ENCODE results near the gene LMTK3. TPM values are rescaled to one million over a fixed set of nuclear protein-coding genes. Genes with fewer than 3 reads are reported as not detected.

The LMTK3 gene
- total RNA-seq, 4 donors from 2014 or later = 0.17 to 0.57 (median 0.37) TPM

- no peak for DNase-seq (ENCODE audit: extremely low spot score)
These were observed 55.6 kb downstream of the LMTK3 start for GRCh38 chr19:48455908-48456562.

GRCh38 chr19:48455171-48455907 is 56.3 kb downstream of the LMTK3 start, which contains the start of gene KCNJ14:
KCNJ14 (plus strand) TSS chr19:48455574; CDS start chr19:48461725, 6,151 bp downstream.
- no peaks in the 10 kb centered on the region for H3K27me3 ChIP-seq
- intact Hi-C loops (cut with DNase I) = no loop called here
- WGBS = 90% methylated on average over 6 of the region's 16 CpGs
- no peak for DNase-seq (ENCODE audit: extremely low spot score)
- peaks cover 31 to 68% (median 66%) of the 10 kb centered on the region in 4 donors for H3K36me3 ChIP-seq
- no peak within 1 kb of the TSS for H3K4me3 ChIP-seq
- no peak within 1 kb of the TSS for H3K27ac ChIP-seq (replicated peaks in 1 of 4)
- no peaks in the 10 kb centered on the region for H3K9me3 ChIP-seq
- TF ChIP-seq POLR2AphosphoS5 (IDR thresholded peaks at IDR 0.05) (no peak), CTCF (IDR thresholded peaks at IDR 0.05) (no peak), EP300 (IDR thresholded peaks at IDR 0.05) (no peak), POLR2A (IDR thresholded peaks at IDR 0.05; ENCODE audit: low read depth) (no peak)
- H3K4me1 ChIP-seq = no peaks in the 10 kb centered on the region

More at GRCh38 chr19:48455908-48456562, 55.6 kb downstream of the LMTK3 start:
- no peaks in the 10 kb centered on the region for H3K9me3 ChIP-seq
- peaks cover 24 to 61% (median 59%) of the 10 kb centered on the region in 4 donors for H3K36me3 ChIP-seq
- H3K4me1 ChIP-seq = no peaks in the 10 kb centered on the region
- no peak overlapping the region for H3K4me3 ChIP-seq
- intact Hi-C loops (cut with DNase I) = no loop called here
- 85% methylated on average over 9 of the region's 11 CpGs for WGBS
- no peaks in the 10 kb centered on the region for H3K27me3 ChIP-seq
- no peak for TF ChIP-seq POLR2A (IDR thresholded peaks at IDR 0.05; ENCODE audit: low read depth)
- no peak for TF ChIP-seq EP300 (IDR thresholded peaks at IDR 0.05)
- TF ChIP-seq POLR2AphosphoS5 (IDR thresholded peaks at IDR 0.05) = no peak
- no peak for TF ChIP-seq CTCF (IDR thresholded peaks at IDR 0.05)
- no peak overlapping the region for H3K27ac ChIP-seq (replicated peaks in 1 of 4)

- H3K4me3 ChIP-seq = no peak overlapping the region
- peaks cover 41 to 79% (median 76%) of the 10 kb centered on the region in 4 donors for H3K36me3 ChIP-seq
- no peaks in the 10 kb centered on the region for H3K4me1 ChIP-seq
- WGBS = 92% methylated on average over 21 of the region's 22 CpGs
- H3K27ac ChIP-seq (replicated peaks in 1 of 4) = no peak overlapping the region
- no peaks in the 10 kb centered on the region for H3K9me3 ChIP-seq
- no peaks in the 10 kb centered on the region for H3K27me3 ChIP-seq
- intact Hi-C loops (cut with DNase I) = no loop called here
- no peak for DNase-seq (ENCODE audit: extremely low spot score)
- TF ChIP-seq EP300 (IDR thresholded peaks at IDR 0.05) (no peak), CTCF (IDR thresholded peaks at IDR 0.05) (no peak), POLR2AphosphoS5 (IDR thresholded peaks at IDR 0.05) (no peak), POLR2A (IDR thresholded peaks at IDR 0.05; ENCODE audit: low read depth) (no peak)
These were observed 57.4 kb downstream of the LMTK3 start for GRCh38 chr19:48454150-48454730.

- no peaks in the 10 kb centered on the region for H3K9me3 ChIP-seq
- no peak for DNase-seq (ENCODE audit: extremely low spot score)
- H3K4me3 ChIP-seq = no peak overlapping the region
- peaks cover 47 to 96% (median 93%) of the 10 kb centered on the region in 4 donors for H3K36me3 ChIP-seq
- no peak overlapping the region for H3K27ac ChIP-seq (replicated peaks in 1 of 4)
- H3K4me1 ChIP-seq = no peaks in the 10 kb centered on the region
- no peaks in the 10 kb centered on the region for H3K27me3 ChIP-seq
- intact Hi-C loops (cut with DNase I) = no loop called here
- WGBS = 95% methylated on average over 13 of the region's 33 CpGs
- TF ChIP-seq CTCF (IDR thresholded peaks at IDR 0.05) (no peak), POLR2A (IDR thresholded peaks at IDR 0.05; ENCODE audit: low read depth) (no peak), EP300 (IDR thresholded peaks at IDR 0.05) (no peak), POLR2AphosphoS5 (IDR thresholded peaks at IDR 0.05) (no peak)
These were observed 59.1 kb downstream of the LMTK3 start for GRCh38 chr19:48452289-48453190.
